SU-DHL-6 (cell line): ENCODE results near the gene ZNF716.

Experiments
- EZH2phosphoT487 ChIP-seq: fragments of 200-600 bp; sonication (generic), shearing (Covaris generic); conservative IDR thresholded peaks from 2 replicates; pipeline ENCODE4 v1.6.1; 2018; ENCODE audit warnings: mild to moderate bottlenecking, antibody characterized with exemption, low read length, moderate library complexity, mixed read lengths
- TF ChIP-seq, protein P1 (sequence below): fragments of 200-600 bp; sonication (generic); IDR thresholded peaks from one replicate; pipeline ENCODE4 v1.5.1; 2017; ENCODE audit warnings: antibody characterized with exemption, mild to moderate bottlenecking, low read length, moderate library complexity; ENCODE audit not compliant: insufficient read depth, poor library complexity, severe bottlenecking

DNA sequence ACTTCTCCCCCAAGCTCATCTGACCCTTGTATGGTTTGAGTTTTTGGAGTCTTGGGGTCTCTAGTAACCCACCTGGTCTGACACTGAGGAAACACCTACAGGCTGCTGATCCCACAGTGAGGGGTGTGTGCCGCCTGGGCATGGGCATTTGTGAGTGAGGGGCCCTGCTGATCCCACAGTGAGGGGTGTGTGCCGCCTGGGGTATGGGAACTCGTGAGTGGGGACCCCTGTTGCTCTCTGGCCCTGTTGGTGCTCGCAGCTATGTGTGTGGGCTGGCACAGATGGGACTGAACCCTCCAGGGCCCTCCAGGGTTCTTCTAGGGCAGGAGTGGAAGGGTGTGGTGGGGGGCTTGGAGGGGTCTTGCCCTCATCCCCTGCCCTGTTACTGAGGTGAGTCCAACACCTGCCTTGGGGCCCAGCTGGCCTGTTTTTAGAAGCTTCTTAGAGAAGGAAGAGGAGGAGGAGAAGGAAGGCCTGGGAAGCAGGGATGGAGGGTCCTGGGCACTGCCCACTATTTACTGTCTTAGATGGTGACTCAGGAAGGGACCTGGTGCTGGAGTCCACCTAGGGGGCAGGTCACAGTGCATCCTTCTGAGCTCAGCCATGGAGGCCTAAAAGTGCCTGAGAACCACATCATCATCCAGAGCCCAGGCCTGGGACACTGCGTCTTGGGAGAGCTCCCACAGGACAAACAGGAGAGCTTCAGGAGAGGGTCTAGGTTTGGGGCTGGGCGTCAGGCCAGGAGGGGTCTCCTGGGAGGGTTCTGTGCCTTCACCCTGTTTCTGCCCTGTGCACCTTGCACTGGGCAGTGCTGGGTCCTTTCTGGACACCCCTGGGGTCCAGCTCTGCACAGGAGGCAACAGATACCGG lies 36.2 kb upstream of the ZNF716 start:
- TF ChIP-seq, protein P1, sequence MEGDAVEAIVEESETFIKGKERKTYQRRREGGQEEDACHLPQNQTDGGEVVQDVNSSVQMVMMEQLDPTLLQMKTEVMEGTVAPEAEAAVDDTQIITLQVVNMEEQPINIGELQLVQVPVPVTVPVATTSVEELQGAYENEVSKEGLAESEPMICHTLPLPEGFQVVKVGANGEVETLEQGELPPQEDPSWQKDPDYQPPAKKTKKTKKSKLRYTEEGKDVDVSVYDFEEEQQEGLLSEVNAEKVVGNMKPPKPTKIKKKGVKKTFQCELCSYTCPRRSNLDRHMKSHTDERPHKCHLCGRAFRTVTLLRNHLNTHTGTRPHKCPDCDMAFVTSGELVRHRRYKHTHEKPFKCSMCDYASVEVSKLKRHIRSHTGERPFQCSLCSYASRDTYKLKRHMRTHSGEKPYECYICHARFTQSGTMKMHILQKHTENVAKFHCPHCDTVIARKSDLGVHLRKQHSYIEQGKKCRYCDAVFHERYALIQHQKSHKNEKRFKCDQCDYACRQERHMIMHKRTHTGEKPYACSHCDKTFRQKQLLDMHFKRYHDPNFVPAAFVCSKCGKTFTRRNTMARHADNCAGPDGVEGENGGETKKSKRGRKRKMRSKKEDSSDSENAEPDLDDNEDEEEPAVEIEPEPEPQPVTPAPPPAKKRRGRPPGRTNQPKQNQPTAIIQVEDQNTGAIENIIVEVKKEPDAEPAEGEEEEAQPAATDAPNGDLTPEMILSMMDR = no peak
- TF ChIP-seq EZH2phosphoT487 = no peak
